Psoas muscle (tissue), 8 donors: ENCODE data around the gene LINS1. TPM values are rescaled to one million over a fixed set of nuclear protein-coding genes. Genes with fewer than 3 reads are reported as not detected.
A peak's percentile ranks its signal among the peaks of the same experiment; 100 is the strongest.

ENCODE experiments used
- ATAC-seq, 4 donors: fragments of 200-7000 bp; cut with Tn5 transposase; one replicate each; pipeline ENCODE4 v1.9.1; 2020; ENCODE audit warnings: moderate library complexity in 3 of 4, mild to moderate bottlenecking in 2 of 4
- DNase-seq, 2 donors: peaks; one replicate each; pipeline ENCODE4 v3.0.0-alpha.2; 2020
- H3K27ac ChIP-seq: fragments of 200-600 bp; one replicate; pipeline ENCODE4 v1.8.0; 2022
- H3K27me3 ChIP-seq, 3 donors: fragments of 200-600 bp in 1 of 3; one replicate each; pipeline versions ENCODE4 v1.6.1 to v1.8.0; 2013 to 2022; ENCODE audit warnings: low read length in 2 of 3, mild to moderate bottlenecking in 2 of 3, moderate library complexity in 1 of 3; ENCODE audit not compliant: insufficient read depth in 3 of 3
- H3K36me3 ChIP-seq, 2 donors: fragments of 200-600 bp in 1 of 2; one replicate each; pipeline versions ENCODE4 v1.6.1 to v1.8.0; 2013 to 2022; ENCODE audit warnings: low read depth in 1 of 2, mild to moderate bottlenecking in 1 of 2, moderate library complexity in 1 of 2; ENCODE audit not compliant: insufficient read depth in 1 of 2
- H3K4me1 ChIP-seq: fragments of 200-600 bp; one replicate; pipeline ENCODE4 v1.8.0; 2022
- H3K4me3 ChIP-seq: fragments of 200-600 bp; one replicate; pipeline ENCODE4 v1.8.0; 2022; ENCODE audit warnings: mild to moderate bottlenecking
- H3K9me3 ChIP-seq: fragments of 200-600 bp; one replicate; pipeline ENCODE4 v1.8.0; 2022
- WGBS, 3 donors: extraction: QIAGEN DNeasy Blood & Tissue Kit; methylation state at CpG; one replicate each; pipeline versions ENCODE4 v1.1.6 to v1.1.7; 2013; 5-methylcytosine and 5-hydroxymethylcytosine counted together
- intact Hi-C, 2 donors: fragments of 100-400 bp; cut with DNase I; formaldehyde crosslinking; loops; one replicate each; pipeline versions ENCODE4 v1.11.0 to v1.14.2; 2022
- long read RNA-seq, 2 donors: library from polyadenylated mRNA; unstranded; transcript quantifications; one replicate each; pipeline ENCODE4 v2.0.0, GENCODE V29; 2021
- polyA plus RNA-seq, 3 donors: library from polyadenylated mRNA; stranded (reverse); fragments of 200-250 nt; gene quantifications; one replicate each; pipeline ENCODE4 v1.2.3, GENCODE V29; 2013
- total RNA-seq, 4 donors: library from RNA; stranded (reverse); fragmentation: NEBNext Ultra II Directional in 2 of 4; extraction: Animal tissue kit (Norgen Biotek cat#: 25700) in 2 of 4; gene quantifications; one replicate each; pipeline versions ENCODE4 v1.2.1 to v1.2.4, GENCODE V29; 2021 to 2023
- TF ChIP-seq, protein P1 (sequence below): fragments of 200-600 bp; IDR thresholded peaks from one replicate; pipeline ENCODE4 v1.8.0; 2022; ENCODE audit warnings: antibody characterized with exemption
- donor health status: healthy with polysubstance abuse.
- donor health status: DM: no; HTN: no; CAD: no; lungs with moderate emphysema.
- donor health status: Bipolar disorder and iron deficiency.
- donor health status: healthy.
- donor health status: DM: yes; HTN: yes; CAD: no.
- donor health status: DM: no; HTN: no; CAD: no.
- donor health status: DM: no; HTN: no; CAD: no.
- donor health status: DM: yes; HTN: yes; CAD: no.

The LINS1 gene, protein sequence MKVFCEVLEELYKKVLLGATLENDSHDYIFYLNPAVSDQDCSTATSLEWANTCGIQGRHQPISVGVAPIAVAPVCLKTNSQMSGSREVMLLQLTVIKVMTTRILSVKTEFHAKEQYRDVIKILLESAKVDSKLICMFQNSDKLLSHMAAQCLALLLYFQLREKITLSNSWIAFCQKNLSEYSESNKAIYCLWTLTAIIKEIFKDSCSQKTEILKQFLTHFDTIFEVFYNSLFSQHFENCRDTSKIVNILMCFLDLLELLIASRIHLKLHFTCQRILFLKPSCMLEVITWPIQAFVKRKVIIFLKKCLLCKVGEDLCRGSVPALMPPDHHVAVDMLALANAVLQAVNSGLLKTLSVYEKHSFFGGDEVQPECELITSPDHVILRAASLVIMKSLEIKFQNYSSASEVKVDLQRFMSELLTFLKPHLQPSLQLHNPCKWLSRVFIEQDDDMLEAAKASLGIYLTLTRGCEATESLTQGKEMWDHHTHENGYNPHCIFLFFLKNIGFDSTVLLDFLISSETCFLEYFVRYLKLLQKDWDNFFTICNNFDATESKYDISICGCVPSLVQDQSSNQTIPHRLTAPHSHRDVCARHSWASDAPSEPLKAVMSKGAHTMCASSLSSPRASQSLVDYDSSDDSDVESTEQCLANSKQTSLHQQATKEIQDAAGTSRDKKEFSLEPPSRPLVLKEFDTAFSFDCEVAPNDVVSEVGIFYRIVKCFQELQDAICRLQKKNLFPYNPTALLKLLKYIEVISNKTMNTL
- 10 to 100 TPM in 2 of 4 donors, 1 to 10 TPM in 2; 6.5 to 11.7 (median 9.8) TPM for total RNA-seq
- 10 to 100 TPM in 1 of 3 donors, 1 to 10 TPM in 2; 4.3 to 15.1 (median 5.7) TPM for polyA plus RNA-seq
- long read RNA-seq, donor 1, partial matches to known transcripts: 0 of 5 reads
- long read RNA-seq, donor 1, other reads (novel, unspliced or antisense): 4 of 5 reads
- long read RNA-seq, donor 2, full-length matches to known transcripts: 3 of 15 reads
- long read RNA-seq, donor 2, partial matches to known transcripts: 2 of 15 reads
- long read RNA-seq, donor 2, other reads (novel, unspliced or antisense): 10 of 15 reads

DNA sequence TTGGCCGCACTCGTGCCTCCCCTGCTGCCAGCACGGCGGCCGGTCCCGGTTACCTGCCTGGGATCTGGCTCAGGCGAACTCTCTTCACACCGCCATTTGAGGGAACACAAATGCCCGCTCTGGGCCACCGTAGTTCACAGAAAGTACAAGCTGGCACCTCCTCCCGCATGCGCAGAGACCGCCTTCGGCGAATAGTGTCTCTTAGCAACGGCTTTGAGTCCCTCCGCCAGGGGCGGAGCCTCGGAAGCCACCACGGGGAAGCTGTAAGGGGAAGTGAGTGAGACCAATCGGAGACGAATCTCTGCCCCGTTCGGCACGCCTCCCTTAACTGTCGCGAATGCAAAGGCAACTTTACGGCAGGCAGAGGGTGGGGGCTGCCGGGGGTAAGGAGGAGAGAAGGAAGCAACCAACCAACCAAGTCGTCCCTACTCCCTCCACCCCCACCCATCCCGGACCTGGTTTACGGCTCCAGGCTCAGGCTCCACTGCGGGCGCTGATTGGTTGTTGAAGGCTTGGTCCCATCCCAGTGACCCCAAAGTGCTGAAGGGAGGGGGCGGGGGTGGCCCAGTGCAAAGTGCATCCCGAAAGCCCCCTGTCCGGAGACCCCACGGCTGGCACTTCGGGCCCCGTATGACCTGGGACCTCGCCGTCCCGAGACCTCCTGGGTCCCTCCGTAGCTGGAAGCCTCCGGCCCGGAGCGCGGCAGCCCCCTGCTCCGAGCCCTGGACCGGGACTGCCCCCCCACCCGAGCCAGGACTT lies at the start of gene LINS1, which contains the start of gene ASB7:
LINS1 (minus strand) TSS at position 121 of the 759 bp plus-strand sequence. CDS start 21,342 bp downstream, outside the sequence.
ASB7 (plus strand) TSS at position 526 of the 759 bp plus-strand sequence. CDS start 9,628 bp downstream, outside the sequence.
- DNase-seq (peak; percentile 100), ATAC-seq (peak; percentile 97 to 98 (median 97))
- TF ChIP-seq, protein P1, sequence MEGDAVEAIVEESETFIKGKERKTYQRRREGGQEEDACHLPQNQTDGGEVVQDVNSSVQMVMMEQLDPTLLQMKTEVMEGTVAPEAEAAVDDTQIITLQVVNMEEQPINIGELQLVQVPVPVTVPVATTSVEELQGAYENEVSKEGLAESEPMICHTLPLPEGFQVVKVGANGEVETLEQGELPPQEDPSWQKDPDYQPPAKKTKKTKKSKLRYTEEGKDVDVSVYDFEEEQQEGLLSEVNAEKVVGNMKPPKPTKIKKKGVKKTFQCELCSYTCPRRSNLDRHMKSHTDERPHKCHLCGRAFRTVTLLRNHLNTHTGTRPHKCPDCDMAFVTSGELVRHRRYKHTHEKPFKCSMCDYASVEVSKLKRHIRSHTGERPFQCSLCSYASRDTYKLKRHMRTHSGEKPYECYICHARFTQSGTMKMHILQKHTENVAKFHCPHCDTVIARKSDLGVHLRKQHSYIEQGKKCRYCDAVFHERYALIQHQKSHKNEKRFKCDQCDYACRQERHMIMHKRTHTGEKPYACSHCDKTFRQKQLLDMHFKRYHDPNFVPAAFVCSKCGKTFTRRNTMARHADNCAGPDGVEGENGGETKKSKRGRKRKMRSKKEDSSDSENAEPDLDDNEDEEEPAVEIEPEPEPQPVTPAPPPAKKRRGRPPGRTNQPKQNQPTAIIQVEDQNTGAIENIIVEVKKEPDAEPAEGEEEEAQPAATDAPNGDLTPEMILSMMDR: no peak
- no peaks in the 10 kb centered on the region for H3K27me3 ChIP-seq
- H3K9me3 ChIP-seq: no peaks in the 10 kb centered on the region
- H3K27ac ChIP-seq: peak within 1 kb of the TSS; percentile 84
- intact Hi-C loops: loop anchor here in 1 of 2 donors (1.0 kb wide), 1 partner anchor 252 kb away; no protein-coding TSS in a partner anchor
- WGBS, 3 donors: 0 to 1% (median 0%) methylated on average over 46 to 51 of the region's 51 CpGs
- H3K36me3 ChIP-seq: peaks cover 0 to 27% of the 10 kb centered on the region in 2 donors
- H3K4me1 ChIP-seq: peaks cover 26% of the 10 kb centered on the region
- H3K4me3 ChIP-seq: peak within 1 kb of the TSS; percentile 98

DNA sequence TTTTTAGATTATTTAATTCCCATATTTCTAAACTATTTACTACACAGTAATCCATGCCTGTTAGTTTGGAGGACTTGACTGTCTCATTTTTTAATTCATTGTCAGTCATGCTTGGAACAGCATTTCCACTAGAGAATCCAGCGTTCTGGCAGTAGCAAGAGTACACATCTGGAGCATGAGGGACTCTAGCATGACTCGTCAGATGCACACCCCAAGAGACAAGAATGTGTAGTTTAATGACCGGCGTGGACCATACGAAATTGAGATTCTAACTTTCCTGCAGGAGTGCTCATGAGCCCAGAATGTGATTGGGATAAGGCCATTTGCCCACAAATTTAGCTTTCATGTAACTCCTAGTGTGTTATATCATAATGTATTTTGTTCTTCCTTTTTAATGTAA lies 49.3 kb upstream of the LINS1 start:
- 56 to 66% (median 64%) methylated on average over 5 of the region's 5 CpGs for WGBS, 3 donors

DNA sequence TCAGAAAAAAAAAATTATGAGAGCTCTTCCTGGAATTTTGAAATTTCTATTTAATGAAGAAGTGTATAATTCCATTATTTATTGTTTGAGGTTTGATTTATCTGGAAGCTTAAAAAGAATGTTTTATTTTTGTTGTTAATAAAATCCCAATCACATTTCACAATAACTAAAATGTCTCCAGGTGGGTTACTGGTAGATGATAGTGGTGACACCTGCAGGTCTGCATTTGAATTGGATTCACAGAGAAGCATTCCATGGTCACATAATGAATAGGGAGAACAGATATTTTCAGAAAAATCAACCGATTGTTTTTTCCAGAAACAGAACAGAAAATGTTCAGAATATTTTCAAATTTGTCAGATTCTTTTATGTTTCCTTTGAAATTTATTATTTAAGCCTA lies 48.7 kb upstream of the LINS1 start:
- no peak overlapping the region for H3K4me3 ChIP-seq
- peaks cover 2 to 20% of the 10 kb centered on the region in 2 donors for H3K36me3 ChIP-seq
- H3K27ac ChIP-seq: no peak overlapping the region
- 37 to 53% (median 49%) methylated on average over 1 of the region's 1 CpG for WGBS, 3 donors
- no peak for DNase-seq
- ATAC-seq: no peak
- no peaks in the 10 kb centered on the region for H3K27me3 ChIP-seq
- TF ChIP-seq, protein P1: no peak
- H3K9me3 ChIP-seq: no peaks in the 10 kb centered on the region
- intact Hi-C loops: no loop called here
- no peaks in the 10 kb centered on the region for H3K4me1 ChIP-seq

More for the DNA sequence above, 49.3 kb upstream of the LINS1 start:
- no peak overlapping the region for H3K4me3 ChIP-seq
- intact Hi-C loops: no loop called here
- H3K27ac ChIP-seq: no peak overlapping the region
- no peak for DNase-seq
- TF ChIP-seq, protein P1: no peak
- peak in 3 of 4 donors; percentile 30 to 65 (median 47) for ATAC-seq
- no peaks in the 10 kb centered on the region for H3K4me1 ChIP-seq
- no peaks in the 10 kb centered on the region for H3K27me3 ChIP-seq
- no peaks in the 10 kb centered on the region for H3K9me3 ChIP-seq
- peaks cover 2 to 20% of the 10 kb centered on the region in 2 donors for H3K36me3 ChIP-seq

GRCh38 chr15:100648951-100649350 lies 47.0 kb upstream of the LINS1 start:
- H3K9me3 ChIP-seq: no peaks in the 10 kb centered on the region
- no peak for ATAC-seq
- TF ChIP-seq, protein P1: no peak
- H3K27me3 ChIP-seq: no peaks in the 10 kb centered on the region
- H3K4me1 ChIP-seq: no peaks in the 10 kb centered on the region
- no peak overlapping the region for H3K27ac ChIP-seq
- intact Hi-C loops: no loop called here
- DNase-seq: no peak
- WGBS, 3 donors: 87 to 91% (median 90%) methylated on average over 8 of the region's 8 CpGs
- H3K36me3 ChIP-seq: peaks cover 2 to 20% of the 10 kb centered on the region in 2 donors
- no peak overlapping the region for H3K4me3 ChIP-seq
